ENCODE results near the gene GALK2. TPM values are rescaled to one million over a fixed set of nuclear protein-coding genes. Genes with fewer than 3 reads are reported as not detected.

Gene GALK2
- total and polyA plus RNA-seq, 2 experiments from 2014 or later = 25.3 to 31.4 TPM

DNA sequence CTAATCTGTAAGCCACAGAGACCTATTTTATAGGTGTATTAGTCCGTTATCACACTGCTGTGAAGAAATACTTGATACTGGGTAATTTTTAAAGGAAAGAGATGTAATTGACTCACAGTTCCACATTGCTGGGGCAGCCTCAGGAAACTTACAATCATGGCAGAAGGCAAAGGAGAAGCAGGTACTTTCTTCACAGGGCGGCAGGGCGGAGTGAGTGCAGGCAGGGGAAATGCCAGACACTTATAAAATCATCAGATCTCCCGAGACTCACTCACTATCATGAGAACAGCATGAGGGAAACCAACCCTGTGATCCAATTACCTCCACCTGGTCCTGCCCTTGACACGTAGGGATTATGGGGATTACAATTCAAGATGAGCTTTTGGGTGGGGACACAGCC is 108.7 kb downstream of the GALK2 start:
- no peaks in the 10 kb centered on the region for H3K9me3 ChIP-seq (ENCODE audit: low read depth)
- no peak overlapping the region for H3K4me2 ChIP-seq
- WGBS (ENCODE audit: low lambda C conversion rate, missing lambda C conversion rate) = 90% methylated on average over 5 of the region's 5 CpGs
- H3K4me3 ChIP-seq = no peak overlapping the region
- no peaks in the 10 kb centered on the region for H3K9me2 ChIP-seq (replicated peaks; ENCODE audit: insufficient read depth)
- no peak for DNase-seq (ENCODE audit: low spot score)
- H3K27me3 ChIP-seq = no peaks in the 10 kb centered on the region
- H4K20me1 ChIP-seq (ENCODE audit: insufficient read depth, poor library complexity, severe bottlenecking) = no peaks in the 10 kb centered on the region
- H2AFZ ChIP-seq = no peak overlapping the region
- no peaks in the 10 kb centered on the region for H3K79me2 ChIP-seq
- H3K27ac ChIP-seq = no peak overlapping the region
- no peak for TF ChIP-seq EZH2 (IDR thresholded peaks at IDR 0.05; ENCODE audit: borderline replicate concordance)
- no peak for TF ChIP-seq EZH2phosphoT487 (IDR thresholded peaks at IDR 0.05; ENCODE audit: low read depth, severe bottlenecking, unreplicated experiment)
- TF ChIP-seq, protein P1, sequence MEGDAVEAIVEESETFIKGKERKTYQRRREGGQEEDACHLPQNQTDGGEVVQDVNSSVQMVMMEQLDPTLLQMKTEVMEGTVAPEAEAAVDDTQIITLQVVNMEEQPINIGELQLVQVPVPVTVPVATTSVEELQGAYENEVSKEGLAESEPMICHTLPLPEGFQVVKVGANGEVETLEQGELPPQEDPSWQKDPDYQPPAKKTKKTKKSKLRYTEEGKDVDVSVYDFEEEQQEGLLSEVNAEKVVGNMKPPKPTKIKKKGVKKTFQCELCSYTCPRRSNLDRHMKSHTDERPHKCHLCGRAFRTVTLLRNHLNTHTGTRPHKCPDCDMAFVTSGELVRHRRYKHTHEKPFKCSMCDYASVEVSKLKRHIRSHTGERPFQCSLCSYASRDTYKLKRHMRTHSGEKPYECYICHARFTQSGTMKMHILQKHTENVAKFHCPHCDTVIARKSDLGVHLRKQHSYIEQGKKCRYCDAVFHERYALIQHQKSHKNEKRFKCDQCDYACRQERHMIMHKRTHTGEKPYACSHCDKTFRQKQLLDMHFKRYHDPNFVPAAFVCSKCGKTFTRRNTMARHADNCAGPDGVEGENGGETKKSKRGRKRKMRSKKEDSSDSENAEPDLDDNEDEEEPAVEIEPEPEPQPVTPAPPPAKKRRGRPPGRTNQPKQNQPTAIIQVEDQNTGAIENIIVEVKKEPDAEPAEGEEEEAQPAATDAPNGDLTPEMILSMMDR (IDR thresholded peaks at IDR 0.05; ENCODE audit: poor library complexity) = no peak
- H3K4me1 ChIP-seq (ENCODE audit: insufficient read depth) = no peaks in the 10 kb centered on the region
- no peaks in the 10 kb centered on the region for H3K36me3 ChIP-seq (replicated peaks; ENCODE audit: insufficient read depth, low read depth)

DNA sequence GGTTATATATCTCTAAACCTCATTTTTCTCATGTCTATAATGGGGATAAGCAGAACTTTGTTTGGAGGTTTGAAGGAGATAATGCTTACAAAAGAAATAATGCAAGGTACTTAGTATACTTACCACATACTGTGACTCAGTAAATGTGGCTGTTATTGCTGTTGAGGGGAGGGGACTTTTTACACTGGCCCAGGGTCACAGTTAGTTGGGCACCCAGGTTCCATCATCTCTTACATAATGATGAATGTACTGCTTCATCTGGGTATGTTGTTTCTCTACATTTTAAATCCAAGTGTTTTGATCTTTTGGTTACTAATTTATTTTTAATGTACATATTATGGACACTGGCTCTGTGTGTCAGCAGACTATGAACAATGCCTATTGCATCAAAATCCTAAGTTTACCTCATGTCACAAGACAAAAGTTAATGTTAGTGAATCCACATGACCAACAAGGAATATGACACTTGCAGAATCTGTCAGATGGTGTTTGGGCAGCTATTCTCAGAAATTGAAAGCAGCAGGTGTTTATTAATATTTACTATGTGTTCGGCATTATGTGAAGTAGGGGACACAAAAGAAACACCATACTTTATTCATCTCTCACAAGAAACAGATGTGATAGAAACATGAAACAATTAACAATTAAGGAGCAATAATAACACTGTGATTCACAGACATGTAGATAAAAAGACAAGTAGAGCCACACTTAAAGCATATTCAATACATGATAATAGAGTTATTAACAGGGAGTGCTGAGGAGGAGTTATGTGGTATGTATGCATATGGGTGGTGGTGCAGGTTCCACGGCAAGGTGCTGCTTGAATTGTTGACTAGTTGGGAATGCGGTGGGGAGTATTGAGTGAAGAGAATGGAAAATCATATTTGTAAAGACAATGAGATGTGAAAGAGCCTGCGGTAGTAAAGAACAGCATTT is 109.7 kb downstream of the GALK2 start:
- 94% methylated on average over 4 of the region's 4 CpGs for WGBS (ENCODE audit: low lambda C conversion rate, missing lambda C conversion rate)
- TF ChIP-seq EZH2 (IDR thresholded peaks at IDR 0.05; ENCODE audit: borderline replicate concordance) = no peak
- TF ChIP-seq, protein P1 (IDR thresholded peaks at IDR 0.05; ENCODE audit: poor library complexity) = no peak
- no peak for TF ChIP-seq EZH2phosphoT487 (IDR thresholded peaks at IDR 0.05; ENCODE audit: low read depth, severe bottlenecking, unreplicated experiment)

DNA sequence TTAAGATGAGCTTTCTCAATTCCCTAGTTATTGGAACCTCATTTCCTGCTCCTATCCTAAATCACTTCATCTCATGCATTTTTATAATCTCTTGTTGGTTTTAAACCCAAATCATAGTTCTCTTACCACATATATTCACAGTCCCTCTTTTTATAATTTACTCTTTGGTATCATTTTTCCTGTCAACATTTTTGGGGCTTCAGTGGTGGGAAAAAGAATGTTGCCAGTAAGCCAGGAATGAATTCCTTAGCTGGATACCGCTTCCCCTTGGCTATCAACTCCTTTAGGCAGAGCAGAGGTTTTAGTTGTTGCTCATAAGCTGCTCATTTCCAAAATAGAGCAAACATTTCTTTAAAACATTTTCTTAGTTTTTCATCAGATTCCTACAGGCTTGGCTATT is 112.3 kb downstream of the GALK2 start:
- DNase-seq (ENCODE audit: low spot score) = no peak
- H4K20me1 ChIP-seq (ENCODE audit: insufficient read depth, poor library complexity, severe bottlenecking) = no peaks in the 10 kb centered on the region
- H3K79me2 ChIP-seq = no peaks in the 10 kb centered on the region
- no peaks in the 10 kb centered on the region for H3K4me1 ChIP-seq (ENCODE audit: insufficient read depth)
- no peaks in the 10 kb centered on the region for H3K36me3 ChIP-seq (replicated peaks; ENCODE audit: insufficient read depth, low read depth)
- TF ChIP-seq, protein P1 (IDR thresholded peaks at IDR 0.05; ENCODE audit: poor library complexity) = no peak
- no peak for TF ChIP-seq EZH2 (IDR thresholded peaks at IDR 0.05; ENCODE audit: borderline replicate concordance)
- TF ChIP-seq EZH2phosphoT487 (IDR thresholded peaks at IDR 0.05; ENCODE audit: low read depth, severe bottlenecking, unreplicated experiment) = no peak
- no peaks in the 10 kb centered on the region for H3K27me3 ChIP-seq
- WGBS (ENCODE audit: low lambda C conversion rate, missing lambda C conversion rate) = 86% methylated on average over 1 of the region's 1 CpG
- no peak overlapping the region for H3K4me3 ChIP-seq
- H2AFZ ChIP-seq = no peak overlapping the region
- H3K27ac ChIP-seq = no peak overlapping the region
- no peak overlapping the region for H3K4me2 ChIP-seq
- H3K9me3 ChIP-seq (ENCODE audit: low read depth) = no peaks in the 10 kb centered on the region
- no peaks in the 10 kb centered on the region for H3K9me2 ChIP-seq (replicated peaks; ENCODE audit: insufficient read depth)

More for the DNA sequence above, 109.7 kb downstream of the GALK2 start:
- H3K36me3 ChIP-seq (replicated peaks; ENCODE audit: insufficient read depth, low read depth) = no peaks in the 10 kb centered on the region
- no peak overlapping the region for H3K4me2 ChIP-seq
- H3K27me3 ChIP-seq = no peaks in the 10 kb centered on the region
- H2AFZ ChIP-seq = no peak overlapping the region
- no peak overlapping the region for H3K27ac ChIP-seq
- no peaks in the 10 kb centered on the region for H3K9me3 ChIP-seq (ENCODE audit: low read depth)
- no peak for DNase-seq (ENCODE audit: low spot score)
- H3K4me3 ChIP-seq = no peak overlapping the region
- H4K20me1 ChIP-seq (ENCODE audit: insufficient read depth, poor library complexity, severe bottlenecking) = no peaks in the 10 kb centered on the region
- no peaks in the 10 kb centered on the region for H3K4me1 ChIP-seq (ENCODE audit: insufficient read depth)
- H3K79me2 ChIP-seq = no peaks in the 10 kb centered on the region
- no peaks in the 10 kb centered on the region for H3K9me2 ChIP-seq (replicated peaks; ENCODE audit: insufficient read depth)

All from hepatocyte (in vitro differentiated cells).